Activated CD8-positive, alpha-beta memory T cell treated with anti-CD3 and anti-CD28 coated beads, Interleukin-2, amount 50 U/mL, for 4 hours (primary cell): ENCODE results near the gene EFCAB14.
"Not testable (repeated sequence)": the region's sequence is repeated elsewhere in the genome, so short reads cannot be mapped to it uniquely, and the experiment has no call there.

Experiments used
- DNase-seq: peaks from one replicate; pipeline ENCODE4 v3.0.0-alpha.2; 2020

EFCAB14 gene

GRCh38 chr1:46652321-46653100 lies 66.4 kb downstream of the EFCAB14 start:
- no peak for DNase-seq

DNA sequence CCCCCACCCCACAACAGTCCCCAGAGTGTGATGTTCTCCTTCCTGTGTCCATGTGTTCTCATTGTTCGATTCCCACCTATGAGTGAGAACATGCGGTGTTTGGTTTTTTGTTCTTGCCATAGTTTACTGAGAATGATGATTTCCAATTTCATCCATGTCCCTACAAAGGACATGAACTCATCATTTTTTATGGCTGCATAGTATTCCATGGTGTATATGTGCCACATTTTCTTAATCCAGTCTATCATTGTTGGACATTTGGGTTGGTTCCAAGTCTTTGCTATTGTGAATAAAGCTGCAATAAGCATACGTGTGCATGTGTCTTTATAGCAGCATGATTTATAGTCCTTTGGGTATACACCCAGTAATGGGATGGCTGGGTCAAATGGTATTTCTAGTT lies 67.8 kb downstream of the EFCAB14 start:
- not testable (repeated sequence) for DNase-seq

- no peak for DNase-seq
Measured at GRCh38 chr1:46650491-46650890, 68.4 kb downstream of the EFCAB14 start.

DNA sequence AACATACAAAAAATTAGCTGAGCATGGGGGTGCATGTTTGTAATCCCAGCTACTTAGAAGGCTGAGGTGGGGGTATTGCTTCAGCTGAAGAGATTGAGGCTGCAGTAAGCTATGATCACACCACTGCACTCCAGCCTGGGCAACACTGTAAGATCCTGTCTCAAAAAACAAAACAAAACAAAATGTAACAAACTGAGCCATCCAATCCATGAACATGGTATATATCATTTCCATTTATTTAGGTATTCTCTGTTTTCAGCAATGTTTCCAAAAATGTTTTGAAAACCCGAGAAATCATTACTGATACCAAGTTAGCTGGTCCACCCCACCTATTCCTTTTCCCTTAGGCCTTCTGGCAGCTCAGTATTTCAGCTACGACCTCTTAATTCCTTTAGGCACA lies 69.2 kb downstream of the EFCAB14 start:
- no peak for DNase-seq

- no peak for DNase-seq
Measured at GRCh38 chr1:46647611-46648010, 71.3 kb downstream of the EFCAB14 start.

DNA sequence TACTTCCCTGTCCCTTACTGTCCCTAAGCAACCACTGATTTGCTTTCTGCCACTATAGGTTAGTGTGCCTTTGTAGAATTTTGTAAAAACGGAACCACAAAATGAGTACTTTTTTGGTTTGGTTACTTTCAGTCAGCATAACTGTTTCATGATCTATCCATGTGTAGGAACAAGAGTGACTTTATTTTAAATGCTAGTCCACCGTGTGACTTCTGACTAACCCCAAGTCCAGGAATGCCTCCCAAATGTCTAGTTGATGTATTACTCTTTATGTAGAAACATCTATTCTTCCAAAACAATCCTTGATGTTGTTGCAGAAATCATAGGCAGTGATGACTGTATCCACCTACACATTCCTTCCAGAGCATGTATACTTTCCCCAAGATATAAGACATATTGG lies 72.1 kb downstream of the EFCAB14 start:
- DNase-seq = no peak

DNA sequence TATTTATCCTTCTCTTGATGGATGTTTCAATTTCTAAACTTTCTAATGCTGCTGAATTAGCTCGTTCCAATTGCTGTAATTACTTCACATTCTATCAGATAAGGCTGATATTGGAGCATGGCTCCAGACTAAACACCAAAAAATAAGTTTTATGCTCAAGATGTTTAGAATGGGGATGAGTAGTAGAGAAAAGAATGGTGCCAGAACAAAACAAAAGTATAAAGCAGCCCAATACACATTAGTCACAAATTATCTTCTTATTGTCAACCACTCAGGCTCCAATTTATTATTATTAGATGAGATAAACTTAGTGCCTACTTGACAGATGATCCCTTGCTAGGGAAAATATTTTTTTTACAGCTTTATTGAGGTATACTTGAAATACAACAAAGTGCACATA lies 72.6 kb downstream of the EFCAB14 start:
- DNase-seq = no peak

DNA sequence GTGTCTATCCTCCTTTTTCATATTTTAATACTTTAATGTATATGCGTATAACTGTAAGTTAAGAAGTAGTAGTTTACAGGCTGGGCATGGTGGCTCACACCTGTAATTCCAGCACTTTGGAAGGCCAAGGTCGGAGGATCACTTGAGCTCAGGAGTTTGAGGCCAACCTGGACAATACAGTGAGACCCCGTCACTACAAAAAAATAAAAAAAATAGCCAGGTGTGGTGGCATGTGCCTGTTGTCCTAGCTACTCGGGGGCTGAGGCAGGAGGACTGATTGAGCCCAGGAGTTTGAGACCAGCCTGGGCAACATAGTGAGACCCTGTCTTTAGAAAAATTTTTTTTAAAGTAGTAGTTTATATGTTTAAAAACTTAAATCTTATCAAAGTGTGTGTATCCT lies 73.1 kb downstream of the EFCAB14 start:
- no peak for DNase-seq

- DNase-seq = no peak
Measured at GRCh38 chr1:46643368-46643775, 75.5 kb downstream of the EFCAB14 start.

DNA sequence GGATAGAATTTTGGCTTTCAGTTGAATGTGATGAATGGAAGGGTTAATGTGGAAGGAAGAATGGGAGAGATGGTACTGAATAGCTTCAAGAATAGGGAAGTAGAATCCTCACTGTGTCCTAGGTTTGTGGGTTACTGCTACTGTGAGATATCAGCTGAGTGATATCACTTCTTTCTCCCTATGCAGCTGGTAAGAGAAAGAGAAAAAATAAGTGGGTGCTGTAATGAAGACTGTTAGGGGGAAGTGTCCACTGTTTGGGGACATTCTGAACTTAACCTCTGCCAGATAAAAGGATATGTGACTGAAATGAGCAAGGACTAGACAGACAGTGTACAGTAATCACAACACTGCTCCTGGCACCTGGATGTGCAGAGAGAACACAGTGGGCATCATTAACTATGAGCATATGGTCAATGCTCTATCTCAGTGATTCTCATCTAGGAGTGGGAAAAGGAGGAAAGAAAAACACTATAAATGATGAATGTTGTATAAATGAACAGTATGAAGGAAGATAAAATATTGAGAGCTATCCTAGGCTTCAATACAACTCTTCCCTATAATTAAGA lies 76.7 kb downstream of the EFCAB14 start:
- no peak for DNase-seq

- no peak for DNase-seq
Measured at GRCh38 chr1:46639547-46639946, 79.4 kb downstream of the EFCAB14 start.

GRCh38 chr1:46638921-46639320 lies 80.0 kb downstream of the EFCAB14 start:
- no peak for DNase-seq

GRCh38 chr1:46637444-46638083 lies 81.3 kb downstream of the EFCAB14 start:
- DNase-seq = no peak

DNA sequence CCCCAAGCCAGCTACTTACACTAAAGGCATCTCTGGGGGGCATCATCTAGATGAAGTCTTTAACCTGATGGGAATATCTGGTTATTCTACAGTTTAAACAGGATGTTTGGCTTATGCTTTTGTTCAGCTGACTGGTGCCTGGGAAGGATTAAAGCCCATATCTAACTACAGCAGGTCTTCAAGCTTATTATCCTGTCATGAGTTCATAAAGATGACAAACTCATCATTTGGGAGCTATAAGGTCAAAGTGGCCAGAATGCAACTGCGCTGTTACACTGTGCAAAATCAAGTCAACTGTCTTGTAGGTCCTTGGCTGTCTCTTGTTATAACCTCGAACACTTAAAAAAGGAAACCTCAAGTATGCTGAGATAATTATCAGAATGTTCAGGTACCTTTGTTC lies 83.7 kb downstream of the EFCAB14 start:
- DNase-seq = no peak

GRCh38 chr1:46630719-46631118 lies 88.2 kb downstream of the EFCAB14 start:
- no peak for DNase-seq
